ENCODE measurements around the gene SYNPR.
"Not testable (repeated sequence)": the region's sequence is repeated elsewhere in the genome, so short reads cannot be mapped to it uniquely, and the experiment has no call there.

SYNPR gene

GRCh38 chr3:63278171-63279004, at the start of gene SYNPR:
Gene SYNPR (plus strand): TSS chr3:63278308.
- no peak for DNase-seq (ENCODE audit: low read depth)

GRCh38 chr3:63228677-63229076, 49.4 kb upstream of the SYNPR start:
- DNase-seq (ENCODE audit: low read depth) = no peak

GRCh38 chr3:63230146-63230545, 48.0 kb upstream of the SYNPR start:
- DNase-seq (ENCODE audit: low read depth) = no peak

DNA sequence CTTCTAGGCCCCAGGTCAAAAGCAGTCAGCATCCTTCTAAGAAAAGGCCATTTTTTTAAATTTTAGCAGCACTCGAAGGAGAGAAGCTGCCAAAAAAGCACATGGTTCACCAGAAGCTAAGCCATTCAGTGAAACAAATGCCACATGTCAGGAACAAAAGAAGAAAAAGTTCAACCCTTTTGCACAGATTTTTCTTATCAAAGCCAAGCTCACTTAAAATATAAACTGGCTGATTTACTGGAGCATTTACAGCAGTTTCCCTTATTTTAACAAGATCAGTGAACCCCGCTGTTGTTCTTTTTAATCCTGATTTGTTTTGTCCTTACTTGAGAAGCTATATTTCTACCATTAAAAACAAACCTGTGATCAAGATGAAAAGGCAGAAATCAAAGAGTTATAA, 46.5 kb upstream of the SYNPR start:
- no peak for DNase-seq (ENCODE audit: low read depth)

- no peak for DNase-seq (ENCODE audit: low read depth)
Measured at GRCh38 chr3:63232764-63233396, 45.2 kb upstream of the SYNPR start.

- no peak for DNase-seq (ENCODE audit: low read depth)
Measured at GRCh38 chr3:63240381-63240902, 37.7 kb upstream of the SYNPR start.

GRCh38 chr3:63242124-63242523, 36.0 kb upstream of the SYNPR start:
- no peak for DNase-seq (ENCODE audit: low read depth)

DNA sequence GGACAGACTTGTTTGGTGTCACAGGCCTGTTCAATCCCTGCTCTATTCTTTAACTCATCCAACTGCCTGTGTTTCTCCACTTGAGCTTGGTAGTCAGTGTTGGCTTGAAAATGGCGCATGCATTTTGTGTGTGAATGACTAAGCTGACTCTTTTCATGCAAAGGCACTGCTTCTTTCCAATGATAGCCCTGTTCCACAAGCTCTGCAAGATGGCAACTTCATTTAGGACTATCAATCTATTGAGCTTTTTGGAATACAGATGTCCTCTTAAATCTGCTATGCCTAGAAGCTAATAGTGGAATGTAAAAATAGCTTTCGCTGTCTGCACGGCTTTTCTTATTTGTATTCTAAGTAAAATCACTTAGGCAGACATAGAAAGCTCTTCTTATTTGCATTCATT, 33.6 kb upstream of the SYNPR start:
- DNase-seq (ENCODE audit: low read depth) = no peak

DNA sequence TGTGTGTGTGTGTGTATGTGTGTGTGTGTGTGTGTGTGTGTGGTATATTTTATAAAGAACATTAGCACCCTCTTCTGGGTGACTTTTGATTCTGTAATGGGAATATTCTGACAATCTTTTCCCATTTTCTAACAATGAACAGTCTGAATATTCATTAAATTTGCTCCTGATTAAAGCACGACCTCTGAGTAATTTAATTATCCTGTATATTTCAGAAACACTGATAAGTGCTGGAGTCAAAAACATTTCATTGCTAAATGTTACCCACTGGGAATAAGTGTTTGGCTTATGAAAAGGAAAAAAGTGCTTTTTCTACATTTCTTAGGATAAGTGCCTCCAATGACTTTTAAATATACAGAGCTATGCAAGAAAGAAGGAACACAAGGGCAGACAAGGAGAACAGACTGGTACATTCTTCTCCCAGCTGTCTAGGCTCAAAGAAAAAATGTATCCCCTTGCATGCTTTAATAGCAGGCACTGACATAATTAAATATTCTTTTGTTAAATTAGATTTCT, 32.3 kb upstream of the SYNPR start:
- DNase-seq (ENCODE audit: low read depth) = no peak

- no peak for DNase-seq (ENCODE audit: low read depth)
Measured at GRCh38 chr3:63248015-63248414, 30.1 kb upstream of the SYNPR start.

DNA sequence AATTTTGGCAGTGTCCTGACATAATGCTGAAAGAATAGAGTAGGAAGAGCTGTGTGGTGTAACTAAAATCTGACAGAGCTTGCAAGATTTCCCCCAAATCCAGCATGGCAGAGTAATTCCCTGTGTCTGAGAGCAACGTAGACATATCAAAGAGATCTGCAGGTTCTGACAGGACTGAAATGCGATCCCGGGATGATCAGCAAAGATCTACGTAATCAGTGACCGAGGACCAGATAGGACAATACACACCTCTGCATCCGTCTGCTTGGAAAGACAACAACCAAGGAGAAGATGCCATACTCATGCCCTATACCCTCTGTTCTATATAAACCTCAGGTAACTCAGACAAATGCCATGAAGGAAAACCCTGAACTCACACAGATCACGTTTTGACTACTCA, 26.6 kb upstream of the SYNPR start:
- DNase-seq (ENCODE audit: low read depth) = no peak

- DNase-seq (ENCODE audit: low read depth) = not testable (repeated sequence)
Measured at GRCh38 chr3:63255819-63256218, 22.3 kb upstream of the SYNPR start.

DNA sequence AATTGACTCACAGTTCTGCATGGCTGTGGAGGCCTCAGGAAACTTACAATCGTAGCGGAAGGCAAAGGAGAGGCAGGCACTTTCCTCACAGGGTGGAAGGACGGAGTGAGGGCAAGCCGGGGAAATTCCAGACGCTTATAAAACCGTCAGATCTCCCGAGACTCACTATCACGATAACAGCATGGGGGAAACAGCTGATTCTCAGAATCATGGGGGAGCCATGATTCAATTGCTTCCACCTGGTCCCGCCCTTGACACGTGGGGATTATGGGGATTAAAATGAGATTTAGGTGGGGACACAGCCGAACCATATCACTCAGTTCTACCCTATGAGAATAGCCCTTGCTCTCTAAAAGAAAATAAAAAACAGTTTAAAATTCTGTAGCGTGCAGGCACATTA, 13.4 kb upstream of the SYNPR start:
- no peak for DNase-seq (ENCODE audit: low read depth)

- DNase-seq (ENCODE audit: low read depth) = no peak
Measured at GRCh38 chr3:63274359-63274758, 3.7 kb upstream of the SYNPR start.

GRCh38 chr3:63279005-63279841, 1.1 kb downstream of the SYNPR start:
- no peak for DNase-seq (ENCODE audit: low read depth)

DNA sequence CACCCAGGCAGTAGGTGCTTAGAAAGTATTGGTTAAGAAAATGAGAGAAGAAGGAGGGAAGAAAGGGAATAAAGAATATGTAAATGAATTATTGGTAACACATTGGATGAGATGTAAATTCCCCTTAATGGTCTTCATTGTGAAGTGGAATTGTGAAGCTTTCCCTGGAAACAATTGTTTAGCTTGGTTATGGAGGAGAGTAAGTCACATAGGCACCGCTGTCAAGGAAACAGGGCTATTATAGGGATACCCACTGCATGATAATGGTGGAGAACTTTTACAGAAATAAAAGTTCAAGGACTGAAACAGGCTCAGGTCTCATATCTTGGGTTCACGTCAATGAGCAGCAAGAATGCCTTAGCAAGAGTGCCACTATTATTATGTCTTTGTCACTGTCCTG, 9.5 kb downstream of the SYNPR start:
- no peak for DNase-seq (ENCODE audit: low read depth)

- no peak for DNase-seq (ENCODE audit: low read depth)
Measured at GRCh38 chr3:63290686-63291085, 12.6 kb downstream of the SYNPR start.

DNA sequence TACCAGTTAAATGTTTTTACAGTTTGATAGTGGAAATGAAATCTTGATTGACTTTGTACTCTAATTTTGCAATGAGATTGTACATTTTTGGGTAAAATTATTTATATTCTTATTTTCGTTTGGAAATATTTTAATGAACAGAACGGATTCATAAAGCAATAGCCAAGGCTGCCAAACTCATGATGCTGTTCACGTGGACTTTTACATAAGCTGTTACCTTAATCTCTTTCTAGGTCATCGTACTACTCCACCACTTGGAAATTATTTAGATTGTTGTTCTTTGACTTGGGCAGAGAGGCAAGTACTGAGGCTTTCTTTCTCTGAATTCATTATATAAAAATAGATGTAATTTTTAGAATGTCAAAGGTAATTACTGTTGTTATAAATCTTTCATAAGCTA, 16.2 kb downstream of the SYNPR start:
- no peak for DNase-seq (ENCODE audit: low read depth)

DNA sequence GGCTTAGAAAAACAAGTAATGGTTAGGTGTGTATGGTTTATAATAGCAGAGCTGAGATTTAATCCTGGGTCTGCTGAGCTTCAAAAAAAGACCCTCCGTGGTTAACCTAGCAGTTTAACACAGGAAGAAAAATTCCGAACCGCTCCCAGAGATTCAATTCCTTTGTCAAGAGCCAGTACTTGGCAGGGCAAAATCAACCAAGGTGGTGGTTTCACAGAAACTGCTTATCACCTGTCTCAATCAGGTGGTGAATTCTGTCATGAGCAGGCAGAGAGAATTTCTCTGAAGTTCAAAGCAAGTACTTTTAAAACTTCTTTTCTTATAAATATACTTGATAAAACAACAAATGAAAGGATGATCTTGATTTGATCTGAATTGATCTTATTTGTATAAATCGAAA, 17.2 kb downstream of the SYNPR start:
- DNase-seq (ENCODE audit: low read depth) = no peak

- no peak for DNase-seq (ENCODE audit: low read depth)
Measured at GRCh38 chr3:63295806-63296205, 17.7 kb downstream of the SYNPR start.

GRCh38 chr3:63296249-63296648, 18.1 kb downstream of the SYNPR start:
- DNase-seq (ENCODE audit: low read depth) = no peak

DNA sequence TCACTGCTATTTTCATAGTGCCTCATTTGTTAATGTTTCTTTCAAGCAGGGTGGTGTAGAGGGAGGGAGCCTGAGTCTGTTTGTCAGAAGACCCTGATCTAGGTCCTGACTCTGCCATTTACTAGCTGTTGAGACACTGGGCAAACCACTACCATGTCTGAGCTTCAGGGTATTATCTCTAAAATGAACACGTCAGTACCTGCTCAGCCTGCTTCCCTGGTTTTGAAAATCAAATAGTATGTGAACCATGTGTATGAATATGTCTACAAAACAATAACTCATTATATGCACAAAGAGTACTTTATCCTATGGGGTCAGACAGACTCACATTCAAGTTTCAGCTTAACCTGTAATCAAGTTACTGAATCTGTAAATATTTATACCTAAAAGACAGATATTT, 25.1 kb downstream of the SYNPR start:
- DNase-seq (ENCODE audit: low read depth) = no peak
